Epithelial cell of prostate (primary cell): Measurements from ENCODE around the gene NUP50.
A peak's percentile ranks its signal among the peaks of the same experiment; 100 is the strongest.
"Not testable (repeated sequence)": the region's sequence is repeated elsewhere in the genome, so short reads cannot be mapped to it uniquely, and the experiment has no call there.

Experiments
- DNase-seq: peaks from one replicate; pipeline ENCODE4 v3.0.0-alpha.2; 2011; ENCODE audit warnings: low read depth, low spot score
- H3K27ac ChIP-seq: fragments of 450-650 bp; 2 replicates; pipeline ENCODE4 v1.5.1; 2017; ENCODE audit warnings: mild to moderate bottlenecking

NUP50 gene

DNA sequence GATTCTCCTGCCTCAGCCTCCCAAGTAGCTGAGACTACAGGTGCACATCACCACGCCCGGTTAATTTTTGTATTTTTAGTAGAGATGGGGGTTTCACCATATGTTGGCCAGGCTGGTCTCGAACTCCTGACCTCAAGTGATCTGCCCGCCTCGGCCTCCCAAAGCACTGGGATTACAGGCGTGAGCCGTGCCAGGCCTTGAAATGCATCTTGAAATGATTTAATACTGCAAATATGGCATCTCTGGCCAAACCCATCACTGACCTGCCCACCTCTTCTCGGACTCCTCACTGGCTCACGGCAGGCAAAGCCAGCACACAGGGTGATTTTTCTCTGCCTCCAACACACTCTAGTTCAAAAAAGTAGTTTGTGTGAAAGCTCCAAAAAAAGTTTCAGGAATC, 28.0 kb downstream of the NUP50 start:
- not testable (repeated sequence) for DNase-seq, H3K27ac ChIP-seq

DNA sequence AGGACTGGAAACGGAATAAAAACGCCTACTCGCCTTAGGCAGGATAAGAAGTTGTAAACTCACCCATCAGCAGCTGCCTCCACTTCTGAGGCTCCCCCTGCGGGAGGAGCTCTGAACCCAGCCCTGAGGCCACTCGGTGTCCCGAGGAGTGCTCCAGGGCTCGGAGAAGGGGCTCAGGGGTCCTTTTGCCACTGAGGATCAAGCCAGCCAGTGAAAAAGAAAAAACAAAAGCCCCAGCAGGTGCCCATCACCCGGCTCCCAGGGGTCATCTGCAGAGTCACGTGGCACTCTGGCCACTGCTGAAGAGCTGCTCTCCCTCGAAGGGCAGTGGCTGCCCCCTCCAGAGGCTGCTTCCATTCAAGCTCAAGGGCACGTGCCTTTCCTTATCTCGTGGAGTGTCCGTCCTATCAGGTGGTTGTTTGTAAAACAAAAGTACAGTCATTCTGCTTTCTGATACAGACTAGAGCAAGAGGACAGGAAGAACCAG, 29.0 kb downstream of the NUP50 start:
- no peak for DNase-seq

DNA sequence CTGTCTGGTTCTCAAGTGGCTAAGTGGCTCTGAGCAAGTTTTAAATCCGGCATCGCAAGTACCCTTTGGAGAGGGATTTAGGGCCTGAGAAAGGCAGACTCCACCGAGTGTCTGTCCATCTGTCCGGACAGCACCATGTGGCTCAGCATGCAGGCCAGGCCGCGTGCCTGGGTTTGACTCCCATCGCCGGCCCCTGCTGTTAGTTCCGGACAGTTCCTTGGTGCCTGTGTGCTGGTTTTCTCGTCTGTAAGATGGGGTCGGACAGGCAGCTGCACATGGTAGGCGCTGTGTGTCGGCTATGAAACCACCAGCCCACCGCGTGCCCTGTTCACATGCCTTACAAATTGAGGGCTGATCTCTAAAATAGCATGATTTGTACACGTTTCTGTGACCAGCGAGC, 31.0 kb downstream of the NUP50 start:
- DNase-seq = no peak
- H3K27ac ChIP-seq = no peak overlapping the region

More for the DNA sequence above, 29.0 kb downstream of the NUP50 start:
- H3K27ac ChIP-seq = no peak overlapping the region

DNA sequence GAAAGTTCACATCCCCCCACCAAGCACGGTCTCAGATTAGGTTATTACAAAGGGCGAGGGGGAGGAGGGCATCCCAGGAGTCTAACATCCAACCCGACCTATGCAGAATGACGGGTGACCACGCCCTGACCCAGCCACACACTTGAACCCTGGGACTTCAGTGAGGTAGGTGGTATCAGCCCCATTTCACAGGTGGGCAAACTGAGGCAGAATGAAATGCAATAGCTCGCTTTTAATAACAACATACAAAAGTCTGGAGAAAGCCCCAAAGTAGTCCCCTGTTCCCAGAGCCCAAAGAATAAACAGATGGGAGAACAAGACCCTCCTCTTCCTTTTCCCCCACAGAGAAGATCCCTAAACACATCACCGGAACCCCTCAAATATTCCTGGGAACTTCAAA, 31.9 kb downstream of the NUP50 start:
- H3K27ac ChIP-seq = no peak overlapping the region
- no peak for DNase-seq

DNA sequence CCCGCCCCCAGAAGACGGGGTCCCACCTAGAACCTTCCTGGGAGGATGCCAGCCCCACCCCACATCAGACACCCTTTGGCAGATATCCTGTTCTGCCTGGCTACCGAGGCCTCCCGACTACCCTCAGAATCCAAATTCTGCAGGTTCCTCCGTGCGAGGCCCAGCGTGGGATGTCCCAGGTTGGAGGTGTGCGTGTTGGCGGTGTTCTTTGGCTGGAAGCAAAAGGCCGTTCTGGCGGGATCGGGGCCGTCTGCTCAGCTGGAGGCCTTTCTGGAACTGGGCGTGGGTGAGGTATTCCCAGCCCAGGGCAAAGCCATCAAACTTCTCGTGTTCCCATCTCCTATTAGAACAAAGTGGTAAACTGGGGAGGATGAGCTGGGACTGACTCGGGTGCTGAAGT, 32.6 kb downstream of the NUP50 start:
- DNase-seq = no peak
- H3K27ac ChIP-seq = no peak overlapping the region

DNA sequence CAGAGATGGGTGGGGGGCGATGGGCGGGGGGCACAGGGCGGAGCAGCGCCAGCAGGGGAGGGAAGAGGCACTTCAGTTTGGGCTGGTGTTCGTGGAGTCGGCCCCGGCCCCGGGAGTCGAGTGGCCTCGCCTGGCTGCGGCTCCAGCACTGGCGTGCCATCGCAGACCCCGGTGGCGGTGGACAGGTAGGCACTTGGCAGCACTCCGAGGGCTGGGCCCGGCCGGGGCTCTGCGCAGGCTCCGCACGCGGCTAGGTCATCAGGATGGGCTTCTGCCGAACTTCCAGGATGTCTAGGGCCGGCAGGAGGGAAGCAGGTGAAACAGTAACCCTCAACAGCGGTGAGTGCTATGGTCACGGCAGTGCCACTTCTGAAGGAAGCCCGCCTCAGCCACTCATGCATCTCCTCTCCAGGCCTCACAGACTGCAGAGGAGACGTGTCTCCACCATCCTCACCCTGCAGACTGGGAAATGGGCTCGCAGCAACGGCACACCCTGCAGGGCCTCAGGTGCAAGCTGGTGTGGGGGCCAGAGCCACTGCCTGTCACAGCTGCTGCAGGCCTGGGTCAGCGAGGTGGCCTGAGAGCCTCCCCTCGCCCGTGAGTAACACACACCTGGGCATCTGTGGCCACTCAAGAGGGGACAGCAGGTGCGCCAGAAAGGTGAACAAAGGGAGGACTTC, 33.3 kb downstream of the NUP50 start:
- no peak for DNase-seq
- H3K27ac ChIP-seq = no peak overlapping the region

DNA sequence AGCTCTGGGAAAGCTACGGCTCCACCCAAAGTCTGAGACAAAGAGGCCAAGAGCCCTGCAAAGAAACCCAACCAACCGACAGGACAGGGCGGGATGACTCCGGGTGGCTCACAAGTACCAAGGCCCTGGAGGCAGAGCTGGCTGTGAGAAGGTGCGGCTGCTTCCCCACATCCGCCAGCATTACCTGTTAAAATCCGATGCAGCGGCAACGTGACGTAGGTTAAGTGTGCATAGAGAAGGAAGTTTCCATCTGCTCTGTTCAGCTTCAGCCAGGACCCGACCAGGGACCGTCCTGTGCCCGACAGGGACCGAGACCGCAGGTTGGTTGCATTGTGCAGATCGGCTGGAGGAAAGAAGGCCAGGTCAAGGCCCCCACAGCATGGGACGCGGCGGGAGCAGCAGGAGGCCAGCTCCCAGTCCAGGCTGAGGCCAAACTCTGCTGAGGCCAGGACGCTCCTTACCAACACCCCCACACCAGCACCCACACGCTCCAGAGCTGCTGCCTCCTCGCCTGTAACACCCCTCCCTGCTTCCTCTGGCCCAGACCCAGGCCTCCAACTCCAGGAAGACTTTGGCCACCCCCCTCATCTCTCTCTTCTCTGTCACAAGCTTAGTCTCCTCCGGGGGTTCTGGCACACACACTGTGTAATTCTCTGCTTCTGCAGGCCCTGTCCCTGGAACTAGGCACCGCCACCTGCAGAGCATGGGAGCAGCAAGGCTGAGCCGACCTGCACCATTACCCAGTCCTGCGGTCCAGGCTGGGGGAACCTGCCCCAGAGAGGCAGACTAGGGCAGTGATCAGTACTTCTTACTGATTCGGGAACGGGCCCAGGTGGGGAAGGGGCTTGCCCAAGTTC, 34.1 kb downstream of the NUP50 start:
- H3K27ac ChIP-seq = no peak overlapping the region

DNA sequence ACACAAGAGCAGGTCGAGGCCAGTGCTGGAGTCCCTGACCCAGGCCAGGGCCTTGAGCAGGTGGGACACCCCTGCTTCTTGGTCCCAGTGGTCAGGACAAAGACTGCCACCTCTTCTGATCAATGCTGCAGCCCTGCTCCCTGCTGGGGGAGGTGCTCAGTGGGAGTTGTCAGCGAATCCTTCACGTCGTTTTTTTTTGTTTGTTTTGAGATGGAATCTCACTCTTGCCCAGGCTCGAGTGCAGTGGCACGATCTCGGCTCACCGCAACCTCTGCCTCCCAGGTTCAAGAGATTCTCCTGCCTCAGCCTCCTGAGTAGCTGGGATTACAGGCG, 34.7 kb downstream of the NUP50 start:
- no peak overlapping the region for H3K27ac ChIP-seq
- no peak for DNase-seq

More for the DNA sequence above, 34.1 kb downstream of the NUP50 start:
- no peak for DNase-seq

DNA sequence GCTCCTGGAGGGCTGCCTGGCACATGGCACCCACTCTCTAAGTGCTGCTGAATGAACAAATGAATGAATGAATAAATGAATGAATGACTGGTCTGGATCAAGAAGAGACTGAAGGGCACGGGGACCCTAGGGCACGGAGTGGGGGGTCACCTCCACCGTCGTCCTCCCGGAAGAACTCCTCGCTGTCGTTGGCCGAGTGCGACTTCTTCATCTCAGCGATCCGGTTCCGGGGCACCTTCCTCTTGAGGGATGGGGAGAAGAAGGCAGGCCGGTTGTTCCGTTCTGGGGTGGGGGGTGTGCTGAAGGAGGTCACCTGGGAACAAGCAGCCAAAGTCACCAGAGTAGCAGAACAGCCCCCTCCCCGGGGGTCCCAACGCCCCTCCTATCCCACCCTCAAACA, 36.0 kb downstream of the NUP50 start:
- no peak overlapping the region for H3K27ac ChIP-seq
- no peak for DNase-seq

DNA sequence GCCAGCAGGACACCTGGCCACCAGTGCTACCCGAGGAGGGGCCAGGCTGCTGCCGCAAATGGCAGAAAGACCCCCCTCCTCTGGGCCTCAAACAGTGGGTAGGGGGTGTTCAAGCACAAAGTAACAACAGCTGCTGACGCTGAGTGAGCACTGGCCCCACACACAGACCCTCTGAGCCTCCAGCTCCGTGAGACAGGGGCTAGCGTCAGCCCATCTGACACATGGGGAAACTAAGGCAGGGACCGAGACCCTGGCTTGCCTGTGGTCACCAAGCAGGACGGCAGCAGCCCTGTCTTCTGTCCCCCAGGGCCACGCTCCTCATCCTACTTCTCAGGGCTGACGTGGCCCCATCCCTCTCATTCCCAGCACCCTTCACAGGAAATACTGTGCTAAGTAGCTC, 36.5 kb downstream of the NUP50 start:
- no peak for DNase-seq
- no peak overlapping the region for H3K27ac ChIP-seq

DNA sequence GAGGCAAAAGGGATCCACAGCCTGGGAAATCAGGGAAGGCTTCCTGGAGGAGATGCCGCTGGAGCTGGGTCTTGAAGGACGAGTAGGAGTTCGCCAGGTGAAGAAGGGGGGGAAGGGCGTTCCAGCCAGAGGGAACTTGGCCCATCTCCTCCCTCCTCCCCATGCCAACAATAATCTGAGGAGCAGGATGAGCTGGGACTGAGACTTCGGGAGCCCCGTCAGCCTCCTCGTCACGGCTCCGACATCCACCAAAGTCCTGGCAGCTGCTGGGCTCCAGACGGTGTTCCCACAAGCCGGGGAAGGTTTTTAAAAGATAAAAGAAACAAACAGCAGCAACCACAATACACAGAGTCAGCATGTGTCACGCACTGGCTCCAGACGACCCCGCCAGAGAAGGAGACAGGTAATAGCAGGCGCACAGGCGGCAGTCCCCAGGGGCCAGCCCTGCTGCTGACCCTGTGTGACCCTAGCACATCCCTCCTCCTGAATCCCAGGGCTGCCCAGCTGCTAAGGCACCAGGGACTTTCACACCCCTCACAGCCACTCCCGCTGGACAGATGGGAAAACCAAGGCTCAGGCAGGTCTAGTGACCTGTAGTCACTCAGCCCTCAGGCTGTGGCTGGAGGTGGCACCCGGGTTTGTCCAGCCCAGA, 37.3 kb downstream of the NUP50 start:
- no peak for DNase-seq
- H3K27ac ChIP-seq = peak overlapping the region; percentile 48

DNA sequence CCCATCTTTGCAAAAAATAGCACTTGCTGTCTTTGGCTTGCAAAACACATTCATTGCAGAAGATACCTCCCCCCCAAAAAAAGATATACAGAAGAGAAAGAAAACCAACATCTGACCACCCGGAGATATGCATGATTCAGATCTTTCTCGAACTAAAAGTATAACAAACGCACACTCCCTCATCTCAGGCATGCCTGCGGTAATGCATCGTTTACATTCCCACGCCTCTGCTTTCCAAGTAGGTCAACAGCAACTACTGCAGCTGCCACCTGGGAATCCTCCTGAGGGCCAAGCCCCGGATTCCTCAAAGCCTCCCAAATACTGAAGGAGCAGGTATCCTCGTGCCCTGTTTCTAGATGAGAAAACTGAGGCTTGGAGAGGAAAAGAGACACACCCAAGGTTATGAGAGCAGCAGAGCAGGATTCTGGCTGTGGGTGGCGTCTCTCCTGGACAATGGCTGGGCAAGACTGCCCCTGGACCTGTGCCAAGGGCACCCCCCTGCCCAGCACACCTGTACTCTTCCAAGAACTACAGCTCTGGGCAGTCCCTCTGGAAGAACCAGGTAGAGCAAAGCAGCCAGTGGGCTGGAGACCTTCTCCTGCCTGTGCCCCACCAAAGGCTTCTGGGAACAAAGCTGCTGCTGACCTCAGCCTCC, 38.1 kb downstream of the NUP50 start:
- peak overlapping the region; percentile 48 for H3K27ac ChIP-seq
- DNase-seq = peak; percentile 62

DNA sequence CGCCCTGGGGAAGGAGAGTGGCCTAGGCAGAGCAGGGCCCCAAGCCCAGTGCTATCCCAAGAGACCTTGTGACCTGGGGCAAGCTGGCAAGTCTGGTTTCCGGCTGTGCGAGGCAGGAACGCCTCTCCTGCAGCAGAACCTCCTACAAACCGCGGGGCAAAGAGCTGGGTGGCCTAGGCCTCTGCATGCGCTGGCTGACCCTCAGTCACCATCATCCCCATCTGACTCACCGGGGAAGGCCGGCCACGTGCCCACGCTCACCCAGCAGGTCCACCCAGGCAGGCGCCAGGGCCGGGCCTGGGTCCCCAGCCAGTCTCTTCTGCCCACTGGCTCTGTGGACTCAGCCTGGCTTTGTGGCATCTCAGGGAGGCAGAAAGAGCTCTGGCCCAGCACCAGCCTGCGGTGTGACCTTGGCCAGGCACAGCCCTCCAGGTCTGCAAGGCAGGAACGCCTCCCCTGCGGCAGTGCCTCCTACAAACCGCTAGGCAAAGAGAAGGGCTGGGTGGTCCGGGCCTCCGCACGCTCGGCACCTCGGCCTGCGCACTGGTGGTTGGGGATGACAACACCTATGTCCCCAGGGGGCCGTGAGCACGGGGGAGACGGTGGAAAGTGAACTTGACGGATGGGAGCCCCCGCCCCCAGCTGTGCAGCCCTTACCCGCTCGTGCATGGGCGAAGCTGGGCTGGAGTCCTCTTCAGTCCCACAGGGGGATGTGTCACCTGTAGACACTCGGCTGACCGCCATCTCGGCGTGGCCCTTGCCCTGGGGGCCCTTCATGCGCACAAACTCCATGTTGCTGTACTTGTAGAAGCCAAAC, 38.8 kb downstream of the NUP50 start:
- peak overlapping the region; percentile 48 for H3K27ac ChIP-seq
- no peak for DNase-seq

DNA sequence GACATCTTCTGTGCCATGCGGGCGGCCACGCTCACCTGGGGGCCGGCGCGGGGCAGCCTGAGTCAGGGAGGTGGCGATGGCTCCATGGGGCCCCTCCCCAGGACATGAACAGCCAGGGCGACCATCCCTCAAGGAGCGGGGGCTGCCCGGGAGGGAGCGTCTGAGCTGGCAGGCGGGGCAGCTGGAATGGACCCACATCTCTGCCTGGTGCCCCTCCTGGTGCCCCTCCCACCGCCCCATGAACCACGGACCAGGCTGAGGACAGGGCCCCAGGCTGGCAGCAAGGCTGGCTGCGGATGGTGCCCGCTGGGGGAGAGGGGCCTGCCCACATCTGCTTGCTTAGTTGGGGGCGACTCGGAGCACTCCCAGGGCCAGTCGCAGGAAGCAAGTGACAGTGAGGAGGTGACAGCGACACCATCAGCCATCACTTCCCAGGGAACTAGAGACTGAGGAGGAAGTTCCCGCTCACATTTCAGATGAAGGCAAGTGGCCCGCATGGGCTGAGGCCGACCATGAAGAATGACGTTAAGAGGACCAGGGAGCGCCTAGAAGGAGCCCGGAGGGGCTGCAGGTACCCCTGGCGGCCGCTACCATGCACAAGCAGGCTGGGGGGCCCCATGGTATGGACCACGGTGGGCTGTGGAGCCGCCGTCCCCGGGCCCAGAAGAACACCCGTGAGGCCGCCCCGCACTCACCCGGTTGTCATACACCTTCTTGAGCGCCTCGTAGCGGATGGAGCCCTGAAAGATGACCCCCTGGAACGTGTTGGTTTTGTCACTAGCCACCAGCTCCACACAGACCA, 39.6 kb downstream of the NUP50 start:
- no peak overlapping the region for H3K27ac ChIP-seq
- DNase-seq = no peak

DNA sequence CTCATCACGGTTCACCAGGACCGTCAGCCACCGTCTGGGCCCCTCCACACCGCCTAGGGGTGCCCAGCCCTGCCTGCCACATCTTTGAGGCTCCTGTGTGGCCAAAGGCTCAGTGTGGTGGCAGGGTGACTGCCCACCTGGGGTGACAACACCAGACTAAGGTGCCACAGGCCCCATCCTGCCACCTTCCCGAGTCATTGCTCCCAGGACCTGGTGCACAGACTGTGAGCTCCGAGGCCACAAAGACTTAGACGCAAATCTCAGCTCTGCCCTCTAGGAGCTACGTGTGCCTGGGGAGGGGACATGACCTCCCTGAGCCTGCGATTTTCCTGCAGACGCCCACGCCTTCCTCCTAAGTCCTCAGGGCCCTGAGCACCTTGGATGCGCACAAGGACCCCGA, 40.5 kb downstream of the NUP50 start:
- no peak for DNase-seq
- H3K27ac ChIP-seq = no peak overlapping the region

DNA sequence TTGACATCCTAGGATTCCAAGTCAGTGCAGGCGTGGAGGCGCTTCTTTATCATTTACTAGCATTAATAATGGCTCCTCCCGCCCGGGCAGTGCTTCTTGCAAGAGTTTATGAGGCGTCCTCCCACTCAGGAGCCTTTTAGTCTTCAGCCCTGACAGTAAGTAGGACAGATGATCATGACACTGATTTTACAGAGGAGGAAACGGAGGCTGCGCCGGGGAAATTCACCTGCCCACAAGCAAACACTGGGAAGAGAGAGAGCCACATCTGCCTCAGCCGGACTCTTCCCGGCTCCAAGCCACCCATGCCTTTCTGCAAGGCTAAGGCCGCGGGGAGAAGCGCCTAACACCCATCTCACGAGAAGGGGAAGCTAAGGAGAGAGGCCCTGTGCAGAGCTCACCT, 41.1 kb downstream of the NUP50 start:
- no peak overlapping the region for H3K27ac ChIP-seq
- no peak for DNase-seq

DNA sequence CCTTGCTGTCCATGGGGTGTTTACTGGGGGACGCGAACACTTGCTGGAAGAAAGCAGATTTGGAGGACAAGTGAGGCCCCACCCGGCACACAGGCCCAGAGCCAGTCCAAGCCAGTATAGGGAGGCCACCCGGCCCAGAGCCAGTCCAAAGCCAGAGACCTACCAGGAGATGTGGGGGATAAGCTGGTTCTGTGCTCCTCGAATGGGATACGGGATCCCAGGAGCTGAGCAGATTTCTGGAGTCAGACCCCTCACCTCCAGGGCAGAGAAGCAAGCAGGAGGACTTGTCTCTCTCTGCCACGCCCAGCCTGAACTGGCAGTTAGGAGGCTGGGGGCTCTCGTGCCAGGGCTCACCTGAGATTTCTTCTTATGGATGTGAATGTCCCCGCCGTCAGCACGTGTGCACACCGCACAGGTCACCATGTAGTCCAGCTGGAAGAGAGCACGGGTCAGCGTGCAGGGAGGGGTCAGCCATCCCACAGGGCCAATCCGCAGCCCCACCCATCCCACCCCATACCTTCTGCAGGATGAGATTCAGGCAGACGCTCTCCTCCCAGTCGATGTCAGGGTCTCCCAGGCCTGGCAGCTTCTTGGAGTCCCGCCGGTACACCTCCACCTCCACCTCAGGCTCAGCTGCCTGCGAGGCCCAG, 41.7 kb downstream of the NUP50 start:
- H3K27ac ChIP-seq = no peak overlapping the region
- DNase-seq = no peak

DNA sequence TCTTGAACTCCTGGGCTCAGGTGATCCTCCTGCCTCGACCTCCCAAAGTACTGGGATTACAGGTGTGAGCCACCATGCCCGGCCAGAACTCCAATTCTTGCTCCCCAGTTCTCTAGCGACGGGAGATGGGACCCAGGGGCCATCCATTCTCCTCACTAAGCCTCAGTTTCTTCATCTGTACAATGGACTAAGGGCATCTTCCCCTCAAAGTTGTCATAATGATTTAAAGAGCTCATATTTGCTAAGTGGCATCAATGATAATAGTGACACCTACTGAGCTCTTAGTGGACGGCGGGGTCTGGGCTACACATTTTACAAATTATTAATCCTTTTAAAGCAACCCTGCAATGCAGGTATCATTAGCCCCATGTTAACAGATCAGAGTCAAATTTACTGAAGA, 42.5 kb downstream of the NUP50 start:
- H3K27ac ChIP-seq = no peak overlapping the region
- DNase-seq = no peak

DNA sequence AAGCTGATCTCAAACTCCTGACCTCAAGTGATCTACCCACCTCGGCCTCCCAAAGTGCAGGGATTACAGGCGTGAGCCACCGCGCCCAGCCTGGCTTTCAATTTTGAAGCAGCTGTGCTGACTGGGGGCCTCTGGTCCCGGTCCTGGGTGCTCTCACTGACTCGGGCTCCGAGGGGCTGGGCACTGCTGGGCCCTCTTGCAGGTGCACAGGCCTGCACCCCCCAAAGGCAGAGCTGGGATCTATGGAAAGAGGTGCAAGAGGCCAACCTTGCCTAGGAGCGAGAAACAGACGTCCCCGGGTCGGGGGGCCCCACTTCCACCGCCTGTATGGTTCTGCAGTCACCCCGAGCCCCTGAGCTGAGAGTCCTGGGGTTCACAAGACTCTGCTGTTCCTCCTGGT, 43.8 kb downstream of the NUP50 start:
- no peak overlapping the region for H3K27ac ChIP-seq
- no peak for DNase-seq
